ENCODE measurements around the gene HTR1A. TPM values are rescaled to one million over a fixed set of nuclear protein-coding genes. Genes with fewer than 3 reads are reported as not detected.

HTR1A gene
- total RNA-seq, 4 donors from 2014 or later: not detected

- no peak overlapping the region for H3K27ac ChIP-seq
- no peaks in the 10 kb centered on the region for H3K9me3 ChIP-seq
- no peaks in the 10 kb centered on the region for H3K4me1 ChIP-seq
- DNase-seq: no peak
- H3K4me3 ChIP-seq: no peak overlapping the region
- no peaks in the 10 kb centered on the region for H3K36me3 ChIP-seq
- no peak for TF ChIP-seq POLR2A (IDR thresholded peaks at IDR 0.05)
- TF ChIP-seq CTCF (IDR thresholded peaks at IDR 0.05): no peak
- 91 to 94% methylated on average over 1 of the region's 1 CpG for WGBS, 2 donors
- H3K27me3 ChIP-seq: no peaks in the 10 kb centered on the region
- intact Hi-C loops (cut with DNase I): no loop called here
Measured at GRCh38 chr5:63911871-63912270, 50.4 kb downstream of the HTR1A start.

Other genes starting within 250 kb of the HTR1A start
- gene RNF180, start 203.4 kb upstream of the HTR1A start, total RNA-seq: 1 to 10 TPM; 2.1 to 9.5 (median 3.3) TPM